Stimulated activated effector memory CD8-positive, alpha-beta T cell treated with anti-CD3 and anti-CD28 coated beads, Interleukin-12 subunit alpha, Interleukin-12 subunit beta, amount 100 ng/mL, for 72 hours (primary cell): ENCODE measurements around the gene CAMK1.
A peak's percentile ranks its signal among the peaks of the same experiment; 100 is the strongest.
"Not testable (repeated sequence)": the region's sequence is repeated elsewhere in the genome, so short reads cannot be mapped to it uniquely, and the experiment has no call there.

Experiments
- ATAC-seq: fragments of 150-1000 bp; cut with Tn5 transposase; 2 replicates; pipeline ENCODE4 v1.10.0; 2021
- DNase-seq, 2 donors: peaks; one replicate each; pipeline ENCODE4 v3.0.0; 2021 to 2022; ENCODE audit warnings: low spot score in 2 of 2
- H3K27ac Mint-ChIP-seq: one replicate; pipeline ENCODE4 v1.8.0; 2022; ENCODE audit warnings: mild to moderate bottlenecking, mixed read lengths
- H3K36me3 Mint-ChIP-seq: one replicate; pipeline ENCODE4 v1.8.0; 2022; ENCODE audit warnings: mild to moderate bottlenecking, mixed read lengths
- H3K4me1 Mint-ChIP-seq: one replicate; pipeline ENCODE4 v1.8.0; 2022; ENCODE audit warnings: mixed read lengths
- H3K4me3 Mint-ChIP-seq: one replicate; pipeline ENCODE4 v1.8.0; 2022; ENCODE audit warnings: mild to moderate bottlenecking, mixed read lengths
- H3K9me3 Mint-ChIP-seq: one replicate; pipeline ENCODE4 v1.8.0; 2022; ENCODE audit warnings: mixed read lengths

Gene CAMK1

DNA sequence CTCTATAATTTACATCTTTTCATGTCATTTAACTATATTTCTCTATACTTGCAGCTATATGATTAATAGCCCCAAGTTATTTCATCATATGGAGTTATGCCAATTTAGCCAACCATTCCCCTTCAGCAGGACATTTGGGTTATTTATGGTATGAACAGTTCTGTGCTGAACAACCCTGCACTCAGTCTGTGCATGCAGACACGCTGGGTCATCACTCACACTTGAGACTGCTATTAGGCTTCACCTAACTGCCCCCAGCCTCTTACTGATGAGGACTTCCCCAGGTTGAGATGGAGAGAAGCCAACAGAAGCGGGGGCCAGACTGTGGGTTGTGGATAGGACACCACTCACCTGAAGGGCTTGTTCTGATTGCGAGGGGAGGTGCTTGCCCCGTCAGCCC is 15.2 kb upstream of the CAMK1 start:
- H3K27ac Mint-ChIP-seq, result peak overlapping the region; percentile 54
- H3K36me3 Mint-ChIP-seq, result peaks cover 100% of the 10 kb centered on the region
- no peaks in the 10 kb centered on the region for H3K9me3 Mint-ChIP-seq
- peaks cover 52% of the 10 kb centered on the region for H3K4me1 Mint-ChIP-seq
- no peak for ATAC-seq
- no peak for DNase-seq
- no peak overlapping the region for H3K4me3 Mint-ChIP-seq

DNA sequence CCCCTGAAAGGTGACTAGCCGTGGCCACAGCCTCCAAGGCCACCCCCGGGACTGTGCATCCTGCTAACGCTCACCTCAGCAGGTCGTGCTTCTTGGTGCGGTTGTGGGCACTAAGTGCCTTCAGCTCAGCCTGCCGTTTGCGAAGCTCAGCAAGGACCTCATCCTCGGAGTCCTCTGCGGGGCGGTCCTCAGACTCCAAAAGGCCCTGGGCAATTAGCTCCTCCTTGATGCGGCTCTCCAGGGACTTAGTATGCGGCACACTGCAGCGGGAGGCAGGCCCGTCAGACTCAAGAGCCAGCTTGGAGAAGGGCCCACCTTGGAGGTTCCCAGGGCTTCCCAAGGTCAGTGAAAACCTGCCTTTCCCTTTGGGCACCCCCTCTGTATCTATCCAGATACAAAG is 14.2 kb upstream of the CAMK1 start:
- DNase-seq, result no peak
- Mint-ChIP-seq H3K4me3 (no peak overlapping the region), H3K4me1 (peaks cover 52% of the 10 kb centered on the region), H3K9me3 (no peaks in the 10 kb centered on the region), H3K36me3 (peaks cover 100% of the 10 kb centered on the region), H3K27ac (no peak overlapping the region)
- no peak for ATAC-seq

GRCh38 chr3:9782770-9783169 is 13.0 kb upstream of the CAMK1 start:
- H3K27ac Mint-ChIP-seq, result peak overlapping the region; percentile 99
- H3K4me3 Mint-ChIP-seq, result no peak overlapping the region
- no peaks in the 10 kb centered on the region for H3K9me3 Mint-ChIP-seq
- no peak for ATAC-seq
- peaks cover 60% of the 10 kb centered on the region for H3K4me1 Mint-ChIP-seq
- H3K36me3 Mint-ChIP-seq, result peaks cover 97% of the 10 kb centered on the region
- no peak for DNase-seq

DNA sequence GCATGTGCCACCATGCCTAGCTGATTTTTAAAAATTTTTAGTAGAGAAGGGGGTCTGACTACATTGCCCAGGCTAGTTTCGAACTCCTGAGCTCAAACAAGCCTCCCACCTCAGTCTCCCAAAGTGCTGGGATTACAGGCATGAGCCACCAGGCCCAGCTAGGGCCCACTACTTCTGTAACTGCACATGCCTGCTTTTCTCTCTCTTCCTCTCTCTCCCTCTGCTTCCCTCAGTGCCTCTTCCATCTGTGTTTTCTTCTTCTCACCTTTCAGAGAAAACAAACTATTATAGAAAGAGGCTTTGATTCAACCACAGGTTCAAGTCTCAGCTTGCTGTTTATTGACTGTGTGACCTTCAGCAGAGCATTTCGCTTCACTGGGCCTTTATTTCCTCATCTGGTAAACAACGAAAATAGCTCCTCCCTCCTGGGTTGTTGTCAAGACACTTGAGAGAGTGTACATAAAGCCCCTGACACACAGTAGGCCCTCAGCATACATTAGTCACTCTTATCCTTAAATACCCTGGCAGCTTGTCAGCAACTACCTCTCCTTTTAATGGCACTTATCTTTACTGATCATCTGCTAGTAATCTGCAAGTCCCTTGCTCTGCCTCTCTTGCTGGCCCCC is 12.3 kb upstream of the CAMK1 start:
- Mint-ChIP-seq H3K36me3 (peaks cover 91% of the 10 kb centered on the region), H3K4me1 (peaks cover 62% of the 10 kb centered on the region)
- DNase-seq, result no peak

DNA sequence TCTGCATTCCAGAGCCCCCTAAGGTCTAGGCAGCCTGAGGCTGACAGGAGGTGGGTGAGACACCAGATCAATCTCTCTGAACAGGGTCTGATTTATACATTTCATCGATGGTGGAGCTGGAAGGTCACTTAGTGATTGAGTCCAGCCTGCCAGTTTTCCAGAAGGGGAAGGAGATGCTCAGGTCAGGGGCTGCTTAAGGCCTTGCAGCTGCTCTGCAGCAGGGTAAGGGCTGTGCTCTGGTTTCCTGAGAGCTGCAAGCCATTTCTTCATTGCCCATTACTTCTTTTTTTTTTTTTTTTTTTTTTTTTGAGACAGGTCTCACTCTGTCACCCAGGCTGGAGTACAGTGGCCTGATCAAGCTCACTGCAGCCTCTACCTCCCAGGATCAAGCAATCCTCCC is 11.8 kb upstream of the CAMK1 start:
- DNase-seq (no peak), ATAC-seq (no peak)
- peaks cover 67% of the 10 kb centered on the region for H3K4me1 Mint-ChIP-seq
- H3K9me3 Mint-ChIP-seq, result no peaks in the 10 kb centered on the region
- peaks cover 87% of the 10 kb centered on the region for H3K36me3 Mint-ChIP-seq
- no peak overlapping the region for H3K4me3 Mint-ChIP-seq
- H3K27ac Mint-ChIP-seq, result peak overlapping the region; percentile 99

More for the DNA sequence above, 12.3 kb upstream of the CAMK1 start:
- H3K27ac Mint-ChIP-seq, result peak overlapping the region; percentile 99
- H3K9me3 Mint-ChIP-seq, result no peaks in the 10 kb centered on the region
- no peak overlapping the region for H3K4me3 Mint-ChIP-seq
- no peak for ATAC-seq

- Mint-ChIP-seq H3K27ac (peak overlapping the region; percentile 99), H3K9me3 (no peaks in the 10 kb centered on the region), H3K4me1 (peaks cover 73% of the 10 kb centered on the region), H3K36me3 (peaks cover 85% of the 10 kb centered on the region), H3K4me3 (peak overlapping the region; percentile 71)
- ATAC-seq, result no peak
- no peak for DNase-seq
Measured at GRCh38 chr3:9780910-9781309, 11.2 kb upstream of the CAMK1 start.

DNA sequence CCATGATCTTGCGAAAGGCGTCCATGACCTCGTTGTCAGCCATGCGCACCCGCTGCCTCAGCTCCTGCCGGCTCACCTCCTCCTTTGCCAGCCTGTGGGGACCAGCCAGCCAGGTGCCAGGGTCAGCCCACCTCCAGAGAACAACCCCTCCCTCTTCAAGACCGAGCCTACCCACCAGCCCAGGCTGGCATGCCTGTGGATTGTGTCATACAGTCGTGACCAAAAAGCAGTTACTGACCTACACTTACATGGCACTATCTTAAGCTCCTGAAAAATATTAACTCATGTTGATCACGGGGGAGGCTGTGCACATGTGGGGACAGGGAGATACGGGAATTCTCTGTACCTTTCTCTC is 10.7 kb upstream of the CAMK1 start:
- Mint-ChIP-seq H3K36me3 (peaks cover 80% of the 10 kb centered on the region), H3K27ac (peak overlapping the region; percentile 99), H3K4me1 (peaks cover 73% of the 10 kb centered on the region), H3K9me3 (no peaks in the 10 kb centered on the region), H3K4me3 (peak overlapping the region; percentile 71)
- DNase-seq (no peak), ATAC-seq (peak; percentile 4)

DNA sequence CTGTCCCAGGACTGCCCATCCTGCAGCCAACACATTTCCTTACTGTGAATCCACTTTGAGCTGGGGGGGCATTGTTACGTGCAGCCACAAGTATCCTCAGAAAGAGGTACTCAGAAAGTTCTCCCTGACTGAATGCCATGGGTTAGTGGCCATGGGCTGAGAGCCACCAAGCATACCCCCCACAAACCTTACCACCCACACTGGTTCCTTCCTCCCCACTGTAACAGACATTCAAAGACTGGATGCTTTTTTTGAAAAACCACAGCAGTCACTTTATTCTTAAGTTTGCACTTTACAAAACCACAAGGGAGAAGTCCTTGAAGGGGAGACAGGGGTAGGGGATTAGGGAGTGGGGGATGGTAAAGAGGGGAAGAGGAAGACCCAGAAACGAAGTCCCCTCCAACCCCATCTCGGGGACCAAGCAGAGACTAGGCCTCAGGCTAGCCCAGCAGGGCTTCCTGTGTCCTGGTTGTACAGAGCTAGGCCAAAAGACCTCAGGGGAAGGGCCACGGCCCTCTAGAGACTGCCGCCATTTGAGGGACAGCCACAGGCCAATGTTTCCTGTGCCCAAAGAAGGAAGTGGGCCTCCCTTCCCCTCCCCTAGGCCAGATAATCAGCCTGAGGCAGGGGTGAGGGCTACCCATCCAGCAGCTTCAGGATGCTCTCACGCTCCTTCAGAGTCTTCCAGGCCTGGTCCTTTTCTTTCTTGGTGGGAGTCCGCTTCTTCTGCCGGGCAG is 10.1 kb upstream of the CAMK1 start:
- Mint-ChIP-seq H3K4me1 (peaks cover 71% of the 10 kb centered on the region), H3K27ac (peak overlapping the region; percentile 99), H3K9me3 (no peaks in the 10 kb centered on the region), H3K4me3 (peak overlapping the region; percentile 71), H3K36me3 (peaks cover 75% of the 10 kb centered on the region)
- ATAC-seq, result peak; percentile 76
- peak; percentile 43 to 84 for DNase-seq

DNA sequence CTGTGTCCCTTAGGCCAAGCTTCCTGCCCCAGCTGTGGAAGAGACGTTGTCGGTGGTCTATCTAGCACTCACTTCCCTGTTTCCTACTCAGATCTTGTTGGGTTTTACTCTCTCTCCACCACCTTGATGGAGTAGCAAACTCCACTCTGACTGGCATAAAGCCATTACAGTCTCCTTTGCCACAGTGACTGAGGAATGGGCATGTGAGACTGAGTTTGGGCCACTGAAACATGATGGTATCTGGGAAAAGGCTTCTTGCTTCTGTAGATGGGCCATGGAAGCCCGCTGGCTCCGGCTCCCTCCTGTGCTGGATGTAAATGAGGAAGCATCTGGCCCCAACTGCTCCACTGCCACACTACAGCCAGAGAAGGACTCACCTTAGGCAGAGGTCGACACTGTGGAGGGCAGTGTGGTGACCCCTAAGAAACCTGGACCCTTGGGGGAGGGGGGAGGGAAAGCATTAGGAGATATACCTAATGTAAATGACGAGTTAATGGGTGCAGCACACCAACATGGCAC is 9.4 kb upstream of the CAMK1 start:
- Mint-ChIP-seq H3K27ac (peak overlapping the region; percentile 99), H3K4me3 (peak overlapping the region; percentile 71), H3K36me3 (peaks cover 67% of the 10 kb centered on the region), H3K4me1 (peaks cover 71% of the 10 kb centered on the region), H3K9me3 (no peaks in the 10 kb centered on the region)
- no peak for DNase-seq
- ATAC-seq, result no peak

GRCh38 chr3:9778143-9779074 is 8.7 kb upstream of the CAMK1 start:
- peak; percentile 23 to 70 for DNase-seq
- Mint-ChIP-seq H3K36me3 (peaks cover 60% of the 10 kb centered on the region), H3K4me1 (peaks cover 71% of the 10 kb centered on the region), H3K4me3 (peak overlapping the region; percentile 71), H3K9me3 (no peaks in the 10 kb centered on the region), H3K27ac (peak overlapping the region; percentile 99)
- peak; percentile 92 for ATAC-seq

- Mint-ChIP-seq H3K27ac (peak overlapping the region; percentile 99), H3K4me1 (peaks cover 68% of the 10 kb centered on the region), H3K9me3 (no peaks in the 10 kb centered on the region), H3K36me3 (peaks cover 53% of the 10 kb centered on the region), H3K4me3 (peak overlapping the region; percentile 71)
- DNase-seq, result no peak
- ATAC-seq, result peak; percentile 42
Measured at GRCh38 chr3:9777694-9778021, 7.9 kb upstream of the CAMK1 start.

DNA sequence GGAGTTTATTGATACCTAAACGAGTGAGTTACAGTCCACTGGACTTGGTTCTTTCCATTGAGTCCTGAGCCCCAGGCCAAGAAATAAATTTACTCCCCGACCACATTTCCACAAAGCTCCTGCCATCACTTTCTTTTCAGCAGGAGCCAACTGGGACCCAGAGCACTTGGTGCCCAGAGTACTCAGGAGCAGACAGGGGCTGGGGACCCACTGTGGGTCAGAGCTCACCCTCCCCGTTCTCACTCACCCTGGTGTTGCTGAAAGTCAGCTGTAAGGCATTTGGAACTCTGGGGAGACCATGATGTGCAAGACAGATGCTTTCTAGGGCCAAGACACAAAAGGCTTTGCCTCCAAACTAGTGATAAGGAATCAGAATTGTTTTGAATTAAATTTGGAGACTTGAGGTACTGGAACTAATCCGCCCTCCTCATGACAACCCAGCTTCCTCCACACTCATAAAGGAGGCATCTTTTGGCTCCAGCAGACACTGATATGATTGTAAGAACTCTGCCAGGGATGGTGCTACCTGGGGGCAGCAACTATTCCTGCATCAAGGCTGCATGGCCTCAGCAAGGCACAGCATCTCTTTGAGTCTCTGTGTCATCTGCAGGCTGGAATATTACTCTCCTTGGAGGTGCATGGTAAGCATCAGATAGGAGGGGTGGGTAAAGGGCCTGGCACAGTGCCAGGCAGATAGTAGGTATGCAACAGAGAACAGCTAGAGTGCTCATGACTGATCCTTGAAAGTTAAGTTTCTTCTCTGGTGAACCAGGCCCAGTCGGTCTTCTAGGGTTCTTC is 7.3 kb upstream of the CAMK1 start:
- Mint-ChIP-seq H3K27ac (peak overlapping the region; percentile 99), H3K4me1 (peaks cover 62% of the 10 kb centered on the region), H3K4me3 (peak overlapping the region; percentile 71), H3K9me3 (no peaks in the 10 kb centered on the region), H3K36me3 (peaks cover 47% of the 10 kb centered on the region)
- no peak for DNase-seq
- no peak for ATAC-seq

DNA sequence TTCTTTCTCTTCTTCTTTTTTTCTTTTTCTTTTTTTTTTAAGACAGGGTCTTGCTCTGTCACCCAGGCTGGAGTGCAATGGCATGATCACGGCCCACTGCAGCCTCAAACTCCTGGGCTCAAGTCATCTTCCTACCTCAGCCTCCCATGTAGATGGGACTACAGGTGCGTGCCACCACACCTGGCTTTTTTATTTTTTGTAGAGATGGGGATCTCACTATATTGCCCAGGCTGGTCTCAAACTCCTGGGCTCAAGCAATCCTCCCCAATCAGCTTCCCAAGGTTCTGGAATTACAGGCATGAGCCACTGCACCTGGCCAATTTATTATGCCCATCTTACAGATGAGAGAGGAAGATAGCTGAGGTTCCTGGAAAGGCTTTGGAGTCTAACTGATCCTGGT is 1.3 kb upstream of the CAMK1 start:
- peak overlapping the region; percentile 90 for H3K27ac Mint-ChIP-seq
- ATAC-seq, H3K9me3 Mint-ChIP-seq, DNase-seq: not testable (repeated sequence)
- peak overlapping the region; percentile 80 for H3K4me3 Mint-ChIP-seq
- H3K4me1 Mint-ChIP-seq, result peaks cover 49% of the 10 kb centered on the region
- peaks cover 34% of the 10 kb centered on the region for H3K36me3 Mint-ChIP-seq

GRCh38 chr3:9770276-9770812 is 597 bp upstream of the CAMK1 start:
- no peaks in the 10 kb centered on the region for H3K9me3 Mint-ChIP-seq
- H3K27ac Mint-ChIP-seq, result peak overlapping the region; percentile 90
- peaks cover 53% of the 10 kb centered on the region for H3K4me1 Mint-ChIP-seq
- peak overlapping the region; percentile 80 for H3K4me3 Mint-ChIP-seq
- peaks cover 41% of the 10 kb centered on the region for H3K36me3 Mint-ChIP-seq
- ATAC-seq, result no peak
- DNase-seq, result no peak
